Left renal pelvis (tissue), 4 donors: ENCODE data around the gene CLDN11. TPM values are rescaled to one million over a fixed set of nuclear protein-coding genes. Genes with fewer than 3 reads are reported as not detected.
A peak's percentile ranks its signal among the peaks of the same experiment; 100 is the strongest.

Source experiments
- DNase-seq, 4 donors: peaks; one replicate each; pipeline ENCODE4 v3.0.0-alpha.2; 2013; ENCODE audit warnings: low read depth in 4 of 4, low spot score in 3 of 4
- polyA plus RNA-seq, 4 donors: library from polyadenylated mRNA; unstranded; fragments of 120-200 nt; gene quantifications; one replicate each; pipeline ENCODE4 v1.2.1, GENCODE V29; 2013; ENCODE audit not compliant: insufficient read length in 4 of 4

The CLDN11 gene
- polyA plus RNA-seq: 100 to 1,000 TPM; 200 to 483 (median 288) TPM

- peak in 2 of 4 donors; percentile 62 to 64 for DNase-seq
Observed at GRCh38 chr3:170418422-170419398, at the start of gene CLDN11. Gene CLDN11 (plus strand): TSS chr3:170418868. CDS start chr3:170419067, 199 bp downstream.

DNA sequence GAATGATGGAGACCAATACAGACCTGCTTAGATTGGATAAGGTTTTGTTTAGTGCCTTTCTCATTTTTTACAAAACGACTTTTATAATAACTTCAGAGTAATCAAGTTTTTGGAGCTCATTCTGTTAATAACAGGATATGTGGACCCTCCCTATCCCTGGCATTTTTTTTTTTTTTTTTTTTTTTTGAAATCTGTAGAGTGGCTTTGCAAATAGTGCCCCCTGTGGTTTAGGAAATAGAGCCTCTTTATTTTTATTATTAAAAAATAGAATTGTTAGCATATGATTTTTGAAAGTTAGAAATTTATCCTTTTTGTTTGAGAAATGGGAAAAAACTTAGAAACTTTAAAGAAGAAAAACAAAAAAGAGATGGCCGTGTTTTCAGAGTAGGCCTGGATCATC is 49.7 kb upstream of the CLDN11 start:
- DNase-seq: no peak

DNA sequence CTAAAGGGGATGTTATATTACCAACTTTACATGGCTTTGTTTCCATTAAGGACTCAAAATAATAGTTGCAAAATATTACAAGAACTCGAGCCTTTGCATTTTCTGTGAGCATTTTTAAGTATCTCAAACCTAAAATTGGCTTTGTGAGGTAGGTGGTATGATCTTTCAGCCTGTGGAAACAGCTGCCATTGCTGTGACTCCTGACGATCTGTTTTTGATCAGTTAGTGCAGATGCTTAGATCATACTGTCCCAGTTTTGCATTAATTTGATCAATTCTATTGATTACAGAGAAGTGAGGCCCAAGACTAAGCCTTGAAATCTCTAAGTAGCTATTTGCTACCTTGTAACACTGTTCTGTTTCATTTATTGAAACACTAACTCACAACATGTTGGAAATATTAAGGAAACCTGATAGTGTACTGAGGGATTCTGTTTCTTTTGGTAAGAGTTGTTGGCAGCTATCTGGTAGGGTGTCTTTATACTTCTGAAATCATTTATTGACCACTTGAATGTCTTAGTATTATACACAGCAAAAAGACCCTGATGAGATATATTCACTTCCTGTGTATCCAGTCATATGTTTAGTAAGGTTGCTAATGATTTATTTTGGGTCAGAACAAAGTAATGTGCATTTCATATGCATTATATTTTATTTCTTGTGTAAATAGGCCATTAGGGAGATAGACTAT is 46.3 kb upstream of the CLDN11 start:
- no peak for DNase-seq

DNA sequence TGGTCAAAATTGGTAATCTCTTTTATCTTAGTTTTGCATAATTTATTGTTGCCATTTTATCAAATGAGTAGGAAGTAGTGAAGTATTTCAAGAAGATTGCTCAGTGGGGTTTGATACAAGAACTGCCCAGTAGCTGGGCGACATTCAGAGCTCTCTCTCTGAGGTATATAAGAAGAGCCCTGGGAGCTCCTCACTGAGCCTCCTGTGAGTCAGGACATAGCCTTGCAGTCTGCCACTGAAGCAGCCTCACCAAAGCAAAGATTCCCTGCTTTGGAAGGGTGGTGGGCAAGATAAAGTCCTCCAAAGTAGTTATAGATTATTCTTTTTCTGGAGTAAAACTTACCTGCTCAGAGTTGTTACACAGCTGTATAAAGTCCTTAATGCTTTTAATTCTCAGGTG is 35.1 kb upstream of the CLDN11 start:
- no peak for DNase-seq

DNA sequence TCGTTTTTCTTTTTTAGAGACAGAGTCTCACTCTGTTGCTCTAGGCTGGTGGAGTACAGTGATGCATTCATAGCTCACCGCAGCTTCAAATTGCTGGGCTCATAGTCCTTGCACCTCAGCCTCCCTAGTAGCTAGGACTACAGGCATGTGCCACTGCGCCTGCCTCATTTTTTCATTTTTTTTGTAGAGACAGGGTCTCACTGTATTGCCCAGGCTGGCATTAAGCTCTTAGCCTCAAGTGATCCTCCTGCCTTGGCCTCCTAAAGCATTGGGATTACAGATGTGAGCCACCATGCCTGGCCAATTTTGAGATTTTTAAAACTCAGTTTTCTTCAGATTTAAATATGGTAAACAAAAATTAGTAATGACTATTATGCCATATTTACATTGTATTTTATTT is 32.2 kb upstream of the CLDN11 start:
- DNase-seq: no peak

DNA sequence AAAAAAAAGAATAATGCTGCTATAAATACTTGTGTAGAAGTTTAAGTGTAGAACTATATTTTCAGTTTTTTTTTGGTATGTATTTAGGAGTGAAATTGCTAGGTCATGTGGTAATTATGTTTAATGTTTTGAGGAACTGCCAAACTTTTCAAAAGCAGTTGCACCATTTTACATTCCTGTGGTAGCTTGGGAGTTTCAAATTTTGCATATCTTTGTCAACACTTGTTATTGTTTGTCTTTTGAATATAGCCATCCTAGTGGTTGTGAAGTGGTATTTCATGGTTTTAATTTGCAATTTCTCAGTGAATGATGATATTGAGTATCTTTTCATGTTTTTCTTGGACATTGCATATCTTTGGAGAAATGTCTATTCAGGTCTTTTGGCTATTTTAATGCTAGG is 30.7 kb upstream of the CLDN11 start:
- no peak for DNase-seq

GRCh38 chr3:170391108-170391507 is 27.6 kb upstream of the CLDN11 start:
- DNase-seq: no peak

DNA sequence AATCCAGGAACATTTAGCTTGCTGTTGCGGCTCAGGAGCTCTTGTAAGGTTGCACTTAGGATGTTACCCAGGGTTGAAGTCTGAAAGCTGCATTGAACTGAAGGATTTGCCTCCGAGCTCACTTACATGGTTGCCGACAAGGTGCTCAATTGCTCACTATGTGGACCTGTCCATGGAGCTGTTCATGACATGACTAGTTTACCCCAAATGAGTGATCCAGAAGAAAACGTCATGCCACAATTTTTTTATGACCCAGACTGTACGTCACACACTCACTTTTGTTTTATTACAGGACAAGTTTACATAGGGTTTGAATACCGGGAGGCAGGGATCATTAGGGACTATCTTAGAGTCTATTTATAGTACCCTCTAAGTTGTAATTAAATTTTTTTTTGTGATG is 21.0 kb upstream of the CLDN11 start:
- DNase-seq: no peak

GRCh38 chr3:170405101-170405500 is 13.6 kb upstream of the CLDN11 start:
- DNase-seq: no peak

DNA sequence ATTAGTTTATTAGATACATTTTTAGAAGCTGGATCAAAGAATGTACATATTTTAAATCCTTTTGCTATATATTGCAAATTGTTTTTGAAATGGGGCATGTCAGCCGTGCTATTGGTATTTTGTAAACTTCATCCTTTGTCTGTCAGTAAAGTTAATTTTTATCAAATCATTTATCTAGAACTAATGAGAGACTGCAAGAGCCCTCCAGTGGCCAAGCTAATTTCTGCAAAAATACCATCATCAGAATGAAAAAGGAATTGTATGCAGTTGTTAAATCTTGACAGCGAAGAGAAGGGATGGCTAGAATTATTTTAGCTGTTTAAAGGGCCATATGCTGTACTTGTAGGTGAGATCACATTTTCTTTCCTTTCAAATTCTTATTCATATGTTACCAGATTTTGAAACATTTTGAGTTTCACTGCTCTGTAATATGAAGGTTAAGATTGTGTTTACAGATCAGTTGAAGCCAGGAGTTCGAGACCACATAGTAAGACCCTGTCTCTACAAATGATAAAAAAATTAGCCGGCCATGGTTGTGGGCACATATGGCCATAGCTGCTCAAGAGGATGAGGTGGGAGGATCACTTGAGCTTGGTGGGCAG is 8.1 kb upstream of the CLDN11 start:
- no peak for DNase-seq

- DNase-seq: no peak
Observed at GRCh38 chr3:170413291-170413690, 5.4 kb upstream of the CLDN11 start.

DNA sequence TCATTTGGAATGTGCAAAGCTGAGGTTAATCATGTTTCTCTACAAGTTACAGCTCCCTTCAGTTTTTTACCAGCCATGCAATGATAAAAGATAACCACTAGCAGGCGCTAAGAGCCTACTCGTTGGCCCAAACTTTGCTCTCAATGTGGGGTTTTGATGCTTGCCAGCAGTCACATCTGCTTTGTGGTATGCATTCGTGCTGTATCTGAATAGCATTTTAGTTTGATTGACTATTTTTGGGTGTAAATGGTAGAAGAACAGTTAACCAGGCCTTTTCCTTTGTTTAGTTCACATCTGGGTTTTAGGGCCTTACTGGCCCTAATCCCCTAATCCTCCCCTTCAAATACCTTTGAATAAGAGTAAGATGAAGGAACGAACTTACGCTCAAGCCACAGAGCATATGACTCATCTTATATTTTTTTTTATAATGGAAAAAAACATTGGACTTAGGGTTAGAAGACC is 4.4 kb upstream of the CLDN11 start:
- DNase-seq: peak in 2 of 4 donors; percentile 62 to 67

- no peak for DNase-seq
Observed at GRCh38 chr3:170417090-170417489, 1.6 kb upstream of the CLDN11 start.

- no peak for DNase-seq
Observed at GRCh38 chr3:170419557-170420087, 954 bp downstream of the CLDN11 start.

DNA sequence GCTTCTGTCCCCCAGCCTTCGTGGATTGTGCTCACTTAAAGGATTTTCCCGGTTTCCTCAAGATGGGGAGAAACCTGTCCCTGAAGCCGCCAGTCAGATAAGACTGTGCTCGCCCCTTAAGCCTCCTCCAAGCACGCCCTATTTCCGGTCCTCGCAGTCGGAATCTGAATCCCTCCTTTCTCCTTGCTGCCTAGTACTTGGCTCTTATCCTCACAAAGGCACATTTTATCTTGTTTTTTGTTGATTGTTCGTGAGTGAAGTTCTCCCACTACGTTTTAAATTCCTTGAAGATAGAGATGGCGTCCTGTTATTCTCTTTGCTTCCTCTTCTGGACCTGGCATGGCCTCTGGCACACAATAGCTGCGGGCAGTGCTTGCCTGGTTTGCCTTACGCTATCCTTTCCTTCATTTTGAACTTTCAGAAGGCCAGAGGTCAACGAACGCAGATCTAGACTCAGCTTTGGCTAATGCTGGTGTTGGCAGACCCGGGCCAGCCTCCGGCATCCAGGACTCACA is 1.7 kb downstream of the CLDN11 start:
- no peak for DNase-seq

DNA sequence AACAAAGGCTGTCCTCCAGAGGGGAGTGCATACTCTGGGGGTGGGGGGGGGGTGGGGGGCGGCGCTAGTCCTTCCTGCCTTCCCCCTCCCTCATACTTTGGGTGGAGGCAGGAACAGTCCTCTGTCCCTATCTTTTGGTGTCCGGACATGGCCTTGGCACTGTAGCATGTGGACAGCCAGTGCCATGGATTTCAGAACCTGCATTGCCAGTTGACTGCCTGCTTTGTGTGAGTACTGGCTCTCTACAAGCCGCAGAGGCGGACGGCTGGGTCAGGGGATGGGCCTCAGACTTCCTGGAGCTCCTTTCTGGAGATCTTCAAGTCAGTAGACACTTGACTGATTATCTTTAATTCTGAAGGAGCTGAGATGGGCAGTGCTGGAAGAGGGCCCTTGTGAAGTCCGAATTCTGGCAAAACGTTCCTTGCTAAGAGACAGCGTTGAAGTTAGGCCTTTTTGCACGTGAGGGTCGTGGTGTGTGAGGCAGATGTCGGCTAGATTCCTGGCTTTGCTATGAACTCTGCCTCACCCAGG is 2.5 kb downstream of the CLDN11 start:
- DNase-seq: no peak

GRCh38 chr3:170421758-170422157 is 3.1 kb downstream of the CLDN11 start:
- DNase-seq: no peak

DNA sequence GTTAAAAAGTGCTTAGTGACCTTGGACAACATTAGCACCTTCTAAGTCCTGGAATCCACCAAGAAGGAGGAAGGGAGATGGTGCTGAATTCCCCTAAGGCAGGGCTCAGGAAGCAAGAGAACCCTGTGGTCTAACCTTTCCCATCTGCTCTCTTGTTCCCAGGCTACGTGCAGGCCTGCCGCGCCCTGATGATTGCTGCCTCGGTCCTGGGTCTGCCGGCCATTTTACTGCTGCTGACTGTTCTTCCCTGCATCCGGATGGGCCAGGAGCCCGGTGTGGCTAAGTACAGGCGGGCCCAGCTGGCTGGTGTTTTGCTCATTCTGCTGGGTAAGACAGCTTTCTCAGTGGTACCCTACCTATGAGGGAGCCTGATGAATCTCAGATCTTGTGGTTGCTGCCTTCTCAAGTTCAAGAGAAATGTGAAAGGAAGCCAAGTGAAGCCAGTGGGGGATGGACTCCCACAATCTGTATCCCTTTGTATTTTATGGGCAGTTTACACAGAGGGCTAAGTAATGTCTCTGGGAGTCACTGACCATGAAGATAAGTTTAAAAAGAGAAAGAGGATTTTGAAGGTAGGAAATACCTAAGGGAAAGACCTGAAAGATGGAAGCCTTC is 4.4 kb downstream of the CLDN11 start:
- no peak for DNase-seq

DNA sequence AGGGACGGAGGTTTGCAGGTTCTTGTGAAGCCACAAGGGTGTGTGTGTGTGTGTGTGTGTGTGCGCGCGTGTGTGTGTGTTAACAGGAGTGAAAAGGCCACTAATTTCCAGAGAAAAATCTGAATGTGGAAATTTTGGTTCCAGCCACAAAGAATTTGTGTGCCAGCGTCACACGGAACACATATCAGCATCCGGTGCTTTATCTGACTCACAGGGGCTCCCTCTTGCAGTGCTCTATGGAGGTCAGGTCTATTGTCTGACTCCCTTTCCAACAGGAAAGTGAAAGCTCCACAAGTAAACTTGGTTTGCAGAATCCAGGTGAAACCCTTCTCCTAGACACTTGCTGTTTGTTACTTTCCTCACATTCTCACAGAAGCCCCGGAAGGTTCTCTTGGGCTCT is 6.2 kb downstream of the CLDN11 start:
- DNase-seq: no peak
